Measurements from ENCODE around the gene GAS2L2. TPM values are rescaled to one million over a fixed set of nuclear protein-coding genes. Genes with fewer than 3 reads are reported as not detected.

GAS2L2 gene
- total RNA-seq, 2 donors from 2014 or later = 0.09 TPM; not detected in 1

- no peak for TF ChIP-seq CTCF (conservative IDR thresholded peaks at IDR 0.05)
- Mint-ChIP-seq H3K27ac (no peak overlapping the region), H3K4me1 (peaks cover 4% of the 10 kb centered on the region), H3K27me3 (ENCODE audit: insufficient read depth) (peaks cover 47% of the 10 kb centered on the region), H3K4me3 (no peak overlapping the region), H3K9me3 (no peaks in the 10 kb centered on the region), H3K36me3 (ENCODE audit: low read depth) (no peaks in the 10 kb centered on the region)
- WGBS, 2 experiments (ENCODE audit: insufficient coverage in 1 of 2, insufficient read length in 1 of 2) = 89% methylated on average over 4 of the region's 4 CpGs; no CpG with 5 or more reads in 1 of the 2 experiments
- no peak for DNase-seq
- Histone ChIP-seq H3K4me1 (ENCODE audit: control insufficient read depth, insufficient read depth, low read length) (no peaks in the 10 kb centered on the region), H3K36me3 (ENCODE audit: control insufficient read depth, insufficient read depth, low read length) (no peaks in the 10 kb centered on the region), H3K27me3 (ENCODE audit: control insufficient read depth, insufficient read depth, low read length, poor library complexity, severe bottlenecking) (peaks cover 28% of the 10 kb centered on the region), H3K9me3 (ENCODE audit: control insufficient read depth, low read length) (no peaks in the 10 kb centered on the region), H3K4me3 (ENCODE audit: low read length) (no peak overlapping the region), H3K27ac (ENCODE audit: low read depth, low read length) (no peak overlapping the region), H3K9ac (ENCODE audit: extremely low read depth, low read length, poor library complexity, severe bottlenecking) (no peak overlapping the region)
Observed at GRCh38 chr17:35748341-35748841, 4.6 kb downstream of the GAS2L2 start.

GRCh38 chr17:35747540-35748017 lies 5.5 kb downstream of the GAS2L2 start:
- Mint-ChIP-seq H3K4me3 (no peak overlapping the region), H3K4me1 (peaks cover 4% of the 10 kb centered on the region), H3K9me3 (no peaks in the 10 kb centered on the region), H3K27me3 (ENCODE audit: insufficient read depth) (peaks cover 54% of the 10 kb centered on the region), H3K27ac (no peak overlapping the region), H3K36me3 (ENCODE audit: low read depth) (no peaks in the 10 kb centered on the region)
- Histone ChIP-seq H3K27me3 (ENCODE audit: control insufficient read depth, insufficient read depth, low read length, poor library complexity, severe bottlenecking) (peaks cover 36% of the 10 kb centered on the region), H3K4me3 (ENCODE audit: low read length) (no peak overlapping the region), H3K27ac (ENCODE audit: low read depth, low read length) (no peak overlapping the region), H3K9ac (ENCODE audit: extremely low read depth, low read length, poor library complexity, severe bottlenecking) (no peak overlapping the region), H3K36me3 (ENCODE audit: control insufficient read depth, insufficient read depth, low read length) (no peaks in the 10 kb centered on the region), H3K9me3 (ENCODE audit: control insufficient read depth, low read length) (no peaks in the 10 kb centered on the region), H3K4me1 (ENCODE audit: control insufficient read depth, insufficient read depth, low read length) (no peaks in the 10 kb centered on the region)
- TF ChIP-seq CTCF (conservative IDR thresholded peaks at IDR 0.05) = peak; percentile 91
- DNase-seq = peak; percentile 96
- WGBS, 2 experiments (ENCODE audit: insufficient coverage in 1 of 2, insufficient read length in 1 of 2) = 0 to 51% methylated on average over 3 to 12 of the region's 12 CpGs

GRCh38 chr17:35745749-35746320 lies 7.2 kb downstream of the GAS2L2 start:
- H3K9me3 ChIP-seq (ENCODE audit: control insufficient read depth, low read length) = no peaks in the 10 kb centered on the region
- no peak overlapping the region for H3K27ac Mint-ChIP-seq
- H3K4me1 ChIP-seq (ENCODE audit: control insufficient read depth, insufficient read depth, low read length) = no peaks in the 10 kb centered on the region
- H3K9ac ChIP-seq (ENCODE audit: extremely low read depth, low read length, poor library complexity, severe bottlenecking) = no peak overlapping the region
- H3K27me3 Mint-ChIP-seq (ENCODE audit: insufficient read depth) = peaks cover 64% of the 10 kb centered on the region
- WGBS, 2 experiments (ENCODE audit: insufficient coverage in 1 of 2, insufficient read length in 1 of 2) = 86 to 94% methylated on average over 7 to 15 of the region's 15 CpGs
- H3K36me3 ChIP-seq (ENCODE audit: control insufficient read depth, insufficient read depth, low read length) = no peaks in the 10 kb centered on the region
- no peak overlapping the region for H3K4me3 ChIP-seq (ENCODE audit: low read length)
- peaks cover 7% of the 10 kb centered on the region for H3K4me1 Mint-ChIP-seq
- peaks cover 50% of the 10 kb centered on the region for H3K27me3 ChIP-seq (ENCODE audit: control insufficient read depth, insufficient read depth, low read length, poor library complexity, severe bottlenecking)
- no peak for DNase-seq
- H3K9me3 Mint-ChIP-seq = peaks cover 1% of the 10 kb centered on the region
- no peak overlapping the region for H3K4me3 Mint-ChIP-seq
- TF ChIP-seq CTCF (conservative IDR thresholded peaks at IDR 0.05) = no peak
- H3K36me3 Mint-ChIP-seq (ENCODE audit: low read depth) = no peaks in the 10 kb centered on the region
- H3K27ac ChIP-seq (ENCODE audit: low read depth, low read length) = no peak overlapping the region
